ENCODE data around the gene ESPN.

Gene ESPN

GRCh38 chr1:6462412-6463119, 38.0 kb downstream of the ESPN start:
- DNase-seq (ENCODE audit: insufficient read length, low spot score) (no peak), FAIRE-seq (no peak)

GRCh38 chr1:6463120-6463412, 38.5 kb downstream of the ESPN start:
- FAIRE-seq (no peak), DNase-seq (ENCODE audit: insufficient read length, low spot score) (no peak)

GRCh38 chr1:6464514-6464836, 39.9 kb downstream of the ESPN start:
- no peak for DNase-seq (ENCODE audit: insufficient read length, low spot score)

GRCh38 chr1:6464915-6465314, 40.3 kb downstream of the ESPN start:
- FAIRE-seq, result no peak
- no peak for DNase-seq (ENCODE audit: insufficient read length, low spot score)

More at GRCh38 chr1:6464514-6464836, 39.9 kb downstream of the ESPN start:
- FAIRE-seq, result no peak

- no peak for DNase-seq (ENCODE audit: insufficient read length, low spot score)
- no peak for FAIRE-seq
Measured at GRCh38 chr1:6465461-6466005, 41.0 kb downstream of the ESPN start.

- FAIRE-seq (no peak), DNase-seq (ENCODE audit: insufficient read length, low spot score) (no peak)
Measured at GRCh38 chr1:6466023-6466422, 41.4 kb downstream of the ESPN start, which contains the start of gene TNFRSF25. Gene TNFRSF25, minus strand, starts transcription at chr1:6466173. Its CDS starts 66 bp downstream, at chr1:6466107.

- no peak for DNase-seq (ENCODE audit: insufficient read length, low spot score)
- FAIRE-seq, result no peak
Measured at GRCh38 chr1:6466751-6467150, 42.2 kb downstream of the ESPN start.

GRCh38 chr1:6467224-6467623, 42.6 kb downstream of the ESPN start:
- no peak for DNase-seq (ENCODE audit: insufficient read length, low spot score)
- no peak for FAIRE-seq

- DNase-seq (ENCODE audit: insufficient read length, low spot score) (no peak), FAIRE-seq (no peak)
Measured at GRCh38 chr1:6467744-6468688, 43.4 kb downstream of the ESPN start.

- FAIRE-seq (no peak), DNase-seq (ENCODE audit: insufficient read length, low spot score) (no peak)
Measured at GRCh38 chr1:6468729-6469461, 44.3 kb downstream of the ESPN start.

GRCh38 chr1:6470132-6471085, 45.8 kb downstream of the ESPN start:
- no peak for FAIRE-seq
- DNase-seq (ENCODE audit: insufficient read length, low spot score), result no peak

GRCh38 chr1:6471086-6471969, 46.8 kb downstream of the ESPN start:
- FAIRE-seq (no peak), DNase-seq (ENCODE audit: insufficient read length, low spot score) (no peak)

- FAIRE-seq (no peak), DNase-seq (ENCODE audit: insufficient read length, low spot score) (no peak)
Measured at GRCh38 chr1:6471970-6472368, 47.4 kb downstream of the ESPN start.

GRCh38 chr1:6472391-6472790, 47.8 kb downstream of the ESPN start:
- DNase-seq (ENCODE audit: insufficient read length, low spot score) (no peak), FAIRE-seq (no peak)

GRCh38 chr1:6473156-6473555, 48.6 kb downstream of the ESPN start:
- FAIRE-seq (no peak), DNase-seq (ENCODE audit: insufficient read length, low spot score) (no peak)

- no peak for FAIRE-seq
- DNase-seq (ENCODE audit: insufficient read length, low spot score), result no peak
Measured at GRCh38 chr1:6473974-6474814, 49.6 kb downstream of the ESPN start.

GRCh38 chr1:6474815-6475282, 50.3 kb downstream of the ESPN start:
- FAIRE-seq, result no peak
- no peak for DNase-seq (ENCODE audit: insufficient read length, low spot score)
